ENCODE measurements around the gene BMP7.

- TF ChIP-seq EZH2 (IDR thresholded peaks at IDR 0.05; ENCODE audit: insufficient read depth, poor library complexity, severe bottlenecking) (no peak), EZH2phosphoT487 (IDR thresholded peaks at IDR 0.05; ENCODE audit: insufficient read depth, low read depth) (no peak)
Observed at GRCh38 chr20:57217802-57218201, 48.6 kb downstream of the BMP7 start.
